Uterus (tissue), 4 donors: ENCODE results near the gene TBC1D14. TPM values are rescaled to one million over a fixed set of nuclear protein-coding genes. Genes with fewer than 3 reads are reported as not detected.

Experiments used
- DNase-seq, 2 donors: peaks; one replicate each; pipeline ENCODE4 v3.0.0-alpha.2; 2019 to 2020
- H3K27ac ChIP-seq, 2 donors: fragments of 200-600 bp; sonication (generic); 1 replicate in 1 of 2; 2 replicates in 1 of 2; pipeline ENCODE4 v1.5.1; 2016 to 2018
- H3K27me3 ChIP-seq, 2 donors: fragments of 200-600 bp; sonication (generic); one replicate each; pipeline ENCODE4 v1.5.1; 2018 to 2019; ENCODE audit warnings: control low read depth in 1 of 2
- H3K36me3 ChIP-seq, 2 donors: fragments of 200-600 bp; sonication (generic); one replicate each; pipeline ENCODE4 v1.5.1; 2019; ENCODE audit warnings: control low read depth in 1 of 2
- H3K4me1 ChIP-seq, 2 donors: fragments of 200-600 bp; sonication (generic); one replicate each; pipeline ENCODE4 v1.5.1; 2018 to 2019; ENCODE audit warnings: control low read depth in 1 of 2
- H3K4me3 ChIP-seq, 2 donors: fragments of 200-600 bp; sonication (generic); 1 replicate in 1 of 2; 2 replicates in 1 of 2; pipeline ENCODE4 v1.5.1; 2018 to 2019; ENCODE audit warnings: mild to moderate bottlenecking in 1 of 2
- H3K9me3 ChIP-seq, 2 donors: fragments of 200-600 bp; sonication (generic); one replicate each; pipeline ENCODE4 v1.5.1; 2019; ENCODE audit warnings: control low read depth in 1 of 2
- POLR2A ChIP-seq, 2 donors: fragments of 450-650 bp; IDR thresholded peaks; one replicate each; pipeline ENCODE4 v1.6.1; 2016; ENCODE audit warnings: antibody characterized with exemption in 2 of 2, mild to moderate bottlenecking in 1 of 2, moderate library complexity in 1 of 2
- intact Hi-C: fragments of 100-400 bp; cut with DNase I; formaldehyde crosslinking; loops from one replicate; pipeline ENCODE4 v1.15.1; 2023; ENCODE audit warnings: low total_unique reads
- total RNA-seq, 4 donors: library from RNA; depleted of rRNA in 3 of 4; stranded (reverse); fragments of >200 nt in 3 of 4; gene quantifications; one replicate each; pipeline versions ENCODE4 v1.1.0 to v1.2.4, GENCODE V29; 2014 to 2023
- TF ChIP-seq, protein P1 (sequence below), 4 experiments: fragments of 200-600 bp in 2 of 4; fragments of 450-650 bp in 2 of 4; sonication (generic) in 2 of 4; IDR thresholded peaks; one replicate each; pipeline ENCODE4 v1.5.1; 2016 to 2019; ENCODE audit warnings: antibody characterized with exemption in 4 of 4, mild to moderate bottlenecking in 2 of 4, moderate library complexity in 1 of 4
- donor health status: DM: yes; HTN: yes; CAD: no.

TBC1D14 gene
- total RNA-seq, 4 donors from 2014 or later: 16.9 to 61.2 (median 28.1) TPM

GRCh38 chr4:7003176-7003878 is 93.7 kb downstream of the TBC1D14 start:
- intact Hi-C loops: no loop called here

GRCh38 chr4:7003879-7004240 is 94.2 kb downstream of the TBC1D14 start:
- Histone ChIP-seq H3K9me3 (no peaks in the 10 kb centered on the region), H3K4me3 (no peak overlapping the region), H3K27me3 (no peaks in the 10 kb centered on the region), H3K36me3 (no peaks in the 10 kb centered on the region), H3K4me1 (no peaks in the 10 kb centered on the region), H3K27ac (no peak overlapping the region)
- intact Hi-C loops: no loop called here
- no peak for DNase-seq
- TF ChIP-seq POLR2A (IDR thresholded peaks at IDR 0.05): no peak
- TF ChIP-seq, protein P1, sequence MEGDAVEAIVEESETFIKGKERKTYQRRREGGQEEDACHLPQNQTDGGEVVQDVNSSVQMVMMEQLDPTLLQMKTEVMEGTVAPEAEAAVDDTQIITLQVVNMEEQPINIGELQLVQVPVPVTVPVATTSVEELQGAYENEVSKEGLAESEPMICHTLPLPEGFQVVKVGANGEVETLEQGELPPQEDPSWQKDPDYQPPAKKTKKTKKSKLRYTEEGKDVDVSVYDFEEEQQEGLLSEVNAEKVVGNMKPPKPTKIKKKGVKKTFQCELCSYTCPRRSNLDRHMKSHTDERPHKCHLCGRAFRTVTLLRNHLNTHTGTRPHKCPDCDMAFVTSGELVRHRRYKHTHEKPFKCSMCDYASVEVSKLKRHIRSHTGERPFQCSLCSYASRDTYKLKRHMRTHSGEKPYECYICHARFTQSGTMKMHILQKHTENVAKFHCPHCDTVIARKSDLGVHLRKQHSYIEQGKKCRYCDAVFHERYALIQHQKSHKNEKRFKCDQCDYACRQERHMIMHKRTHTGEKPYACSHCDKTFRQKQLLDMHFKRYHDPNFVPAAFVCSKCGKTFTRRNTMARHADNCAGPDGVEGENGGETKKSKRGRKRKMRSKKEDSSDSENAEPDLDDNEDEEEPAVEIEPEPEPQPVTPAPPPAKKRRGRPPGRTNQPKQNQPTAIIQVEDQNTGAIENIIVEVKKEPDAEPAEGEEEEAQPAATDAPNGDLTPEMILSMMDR (IDR thresholded peaks at IDR 0.05): no peak

More at GRCh38 chr4:7003176-7003878, 93.7 kb downstream of the TBC1D14 start:
- TF ChIP-seq, protein P1 (IDR thresholded peaks at IDR 0.05): no peak
- no peak for TF ChIP-seq POLR2A (IDR thresholded peaks at IDR 0.05)
- no peaks in the 10 kb centered on the region for H3K27me3 ChIP-seq
- H3K36me3 ChIP-seq: no peaks in the 10 kb centered on the region
- no peak for DNase-seq
- no peak overlapping the region for H3K27ac ChIP-seq
- no peak overlapping the region for H3K4me3 ChIP-seq
- no peaks in the 10 kb centered on the region for H3K4me1 ChIP-seq
- no peaks in the 10 kb centered on the region for H3K9me3 ChIP-seq

- Histone ChIP-seq H3K9me3 (no peaks in the 10 kb centered on the region), H3K27ac (no peak overlapping the region), H3K4me3 (no peak overlapping the region), H3K27me3 (no peaks in the 10 kb centered on the region), H3K4me1 (no peaks in the 10 kb centered on the region), H3K36me3 (no peaks in the 10 kb centered on the region)
- TF ChIP-seq, protein P1 (IDR thresholded peaks at IDR 0.05): no peak
- no peak for TF ChIP-seq POLR2A (IDR thresholded peaks at IDR 0.05)
- intact Hi-C loops: no loop called here
- DNase-seq: no peak
Measured at GRCh38 chr4:7004331-7004730, 94.7 kb downstream of the TBC1D14 start.

DNA sequence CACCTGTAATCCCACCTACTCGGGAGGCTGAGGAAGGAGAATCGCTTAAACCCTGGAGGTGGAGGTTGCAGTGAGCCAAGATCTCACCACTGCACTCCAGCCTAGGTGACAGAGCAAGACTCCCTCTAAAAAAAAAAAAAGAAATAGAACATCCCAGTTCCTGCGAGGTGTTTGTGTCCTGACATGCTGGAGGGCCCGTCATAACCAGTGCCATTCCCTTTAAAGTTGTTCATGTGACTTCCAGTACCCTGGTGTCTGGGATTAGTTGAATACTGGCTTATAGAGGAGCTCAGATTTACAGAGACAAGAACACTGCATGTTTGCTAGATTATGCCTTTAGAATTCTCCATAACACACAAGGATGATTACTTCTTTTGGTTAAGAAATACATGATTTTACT is 95.9 kb downstream of the TBC1D14 start:
- no peaks in the 10 kb centered on the region for H3K4me1 ChIP-seq
- intact Hi-C loops: no loop called here
- H3K27ac ChIP-seq: no peak overlapping the region
- no peak for DNase-seq
- H3K4me3 ChIP-seq: no peak overlapping the region
- H3K27me3 ChIP-seq: no peaks in the 10 kb centered on the region
- H3K36me3 ChIP-seq: no peaks in the 10 kb centered on the region
- TF ChIP-seq, protein P1 (IDR thresholded peaks at IDR 0.05): no peak
- no peak for TF ChIP-seq POLR2A (IDR thresholded peaks at IDR 0.05)
- H3K9me3 ChIP-seq: no peaks in the 10 kb centered on the region

DNA sequence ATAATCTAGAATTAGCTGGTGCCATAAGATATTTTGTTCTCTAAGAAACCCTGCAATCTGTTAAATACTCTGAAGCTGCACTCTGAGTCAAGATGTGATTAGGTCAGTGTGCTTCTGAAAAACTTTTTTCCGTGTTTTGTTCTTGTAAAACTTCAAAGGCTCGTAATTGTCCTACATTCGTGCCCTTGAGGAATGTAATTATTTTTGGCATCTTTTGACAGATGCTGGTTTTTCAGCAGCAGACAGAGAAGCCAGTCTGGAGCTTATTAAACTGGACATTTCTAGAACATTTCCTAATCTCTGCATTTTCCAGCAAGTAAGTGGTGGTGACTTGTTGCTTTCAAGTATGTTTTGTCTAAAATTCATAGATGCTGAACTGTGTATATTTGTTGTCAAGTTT is 96.8 kb downstream of the TBC1D14 start:
- no peak overlapping the region for H3K4me3 ChIP-seq
- H3K9me3 ChIP-seq: no peaks in the 10 kb centered on the region
- H3K4me1 ChIP-seq: no peaks in the 10 kb centered on the region
- no peaks in the 10 kb centered on the region for H3K36me3 ChIP-seq
- H3K27me3 ChIP-seq: no peaks in the 10 kb centered on the region
- intact Hi-C loops: no loop called here
- no peak for DNase-seq
- TF ChIP-seq, protein P1 (IDR thresholded peaks at IDR 0.05): no peak
- TF ChIP-seq POLR2A (IDR thresholded peaks at IDR 0.05): no peak
- H3K27ac ChIP-seq: no peak overlapping the region
